Fibroblast of lung (primary cell): ENCODE data around the gene CNTNAP5. TPM values are rescaled to one million over a fixed set of nuclear protein-coding genes. Genes with fewer than 3 reads are reported as not detected.

Experiments used
- DNase-seq, 2 donors: peaks; one replicate each; pipeline versions ENCODE4 v3.0.0 to v3.0.0-alpha.2; 2010; ENCODE audit warnings: low read depth in 2 of 2
- H2AFZ ChIP-seq: 2 replicates; pipeline ENCODE4 v1.5.1; 2012; ENCODE audit warnings: low read length, control low read depth, inconsistent platforms
- H3K27ac ChIP-seq: 2 replicates; pipeline ENCODE4 v1.5.1; 2011; ENCODE audit warnings: low read length, control low read depth; ENCODE audit not compliant: insufficient read depth
- H3K27me3 ChIP-seq: 2 replicates; pipeline ENCODE4 v1.5.1; 2011; ENCODE audit warnings: mild to moderate bottlenecking, low read length; ENCODE audit not compliant: control insufficient read depth, insufficient read depth
- H3K36me3 ChIP-seq: 2 replicates; pipeline ENCODE4 v1.5.1; 2011; ENCODE audit warnings: low read length; ENCODE audit not compliant: control insufficient read depth, insufficient read depth
- H3K4me1 ChIP-seq: 2 replicates; pipeline ENCODE4 v1.5.1; 2011; ENCODE audit warnings: low read length; ENCODE audit not compliant: control insufficient read depth, insufficient read depth; ENCODE audit errors: extremely low read depth
- H3K4me2 ChIP-seq: 2 replicates; pipeline ENCODE4 v1.5.1; 2011; ENCODE audit warnings: low read length, control low read depth; ENCODE audit not compliant: insufficient read depth; ENCODE audit errors: extremely low read depth
- H3K4me3 ChIP-seq, 4 experiments: fragments of 200-600 bp in 1 of 4; sonication (generic) in 1 of 4; replicated peaks in 1 of 4; 2 replicates each; pipeline ENCODE4 v1.5.1; 2011 to 2016; ENCODE audit warnings: low read length in 4 of 4, low read depth in 3 of 4, mild to moderate bottlenecking in 3 of 4, control low read depth in 2 of 4, inconsistent platforms in 1 of 4, mixed read lengths in 1 of 4; ENCODE audit not compliant: insufficient read depth in 1 of 4; ENCODE audit errors: control extremely low read depth in 1 of 4
- H3K79me2 ChIP-seq: 2 replicates; pipeline ENCODE4 v1.5.1; 2012; ENCODE audit warnings: mild to moderate bottlenecking, low read length, inconsistent platforms; ENCODE audit not compliant: control insufficient read depth, insufficient read depth
- H3K9ac ChIP-seq: 2 replicates; pipeline ENCODE4 v1.5.1; 2011; ENCODE audit warnings: mild to moderate bottlenecking, low read length, control low read depth; ENCODE audit not compliant: insufficient read depth
- H3K9me3 ChIP-seq: 2 replicates; pipeline ENCODE4 v1.5.1; 2012; ENCODE audit warnings: low read depth, low read length; ENCODE audit not compliant: control insufficient read depth, insufficient read depth
- H4K20me1 ChIP-seq: 2 replicates; pipeline ENCODE4 v1.5.1; 2011; ENCODE audit warnings: low read length; ENCODE audit not compliant: control insufficient read depth, insufficient read depth; ENCODE audit errors: extremely low read depth
- EZH2 ChIP-seq: IDR thresholded peaks from 2 replicates; pipeline ENCODE4 v1.5.1; 2012; ENCODE audit warnings: low read length, control low read depth, mild to moderate bottlenecking; ENCODE audit errors: missing control alignments
- polyA plus RNA-seq, 2 donors: library from polyadenylated mRNA; depleted of rRNA in 1 of 2; stranded (reverse) in 1 of 2; unstranded in 1 of 2; fragments of >200 nt; gene quantifications; 2 replicates each; pipeline ENCODE4 v1.2.1, GENCODE V29; 2011 to 2012; ENCODE audit warnings: missing spikeins in 1 of 2
- total RNA-seq: library from RNA; depleted of rRNA; stranded (reverse); fragments of >200 nt; gene quantifications from 2 replicates; pipeline ENCODE4 v1.2.1, GENCODE V29; 2014
- TF ChIP-seq, protein P1 (sequence below), 2 donors: IDR thresholded peaks in 1 of 2; conservative IDR thresholded peaks in 1 of 2; 1 replicate in 1 of 2; 2 replicates in 1 of 2; pipeline ENCODE4 v1.5.1; 2011 to 2012; ENCODE audit warnings: low read length in 2 of 2, control low read depth in 1 of 2, inconsistent platforms in 1 of 2, low read depth in 1 of 2, mild to moderate bottlenecking in 1 of 2

CNTNAP5 gene
- total and polyA plus RNA-seq, 2 donors (not counting 1 experiment from before 2014, with no cell fraction given): not detected

GRCh38 chr2:124796647-124797046 is 771.6 kb downstream of the CNTNAP5 start:
- no peak overlapping the region for H2AFZ ChIP-seq
- H3K27me3 ChIP-seq: no peaks in the 10 kb centered on the region
- H3K4me2 ChIP-seq: no peak overlapping the region
- no peaks in the 10 kb centered on the region for H3K9me3 ChIP-seq
- H3K36me3 ChIP-seq: no peaks in the 10 kb centered on the region
- no peaks in the 10 kb centered on the region for H4K20me1 ChIP-seq
- no peak overlapping the region for H3K4me3 ChIP-seq
- TF ChIP-seq, protein P1, sequence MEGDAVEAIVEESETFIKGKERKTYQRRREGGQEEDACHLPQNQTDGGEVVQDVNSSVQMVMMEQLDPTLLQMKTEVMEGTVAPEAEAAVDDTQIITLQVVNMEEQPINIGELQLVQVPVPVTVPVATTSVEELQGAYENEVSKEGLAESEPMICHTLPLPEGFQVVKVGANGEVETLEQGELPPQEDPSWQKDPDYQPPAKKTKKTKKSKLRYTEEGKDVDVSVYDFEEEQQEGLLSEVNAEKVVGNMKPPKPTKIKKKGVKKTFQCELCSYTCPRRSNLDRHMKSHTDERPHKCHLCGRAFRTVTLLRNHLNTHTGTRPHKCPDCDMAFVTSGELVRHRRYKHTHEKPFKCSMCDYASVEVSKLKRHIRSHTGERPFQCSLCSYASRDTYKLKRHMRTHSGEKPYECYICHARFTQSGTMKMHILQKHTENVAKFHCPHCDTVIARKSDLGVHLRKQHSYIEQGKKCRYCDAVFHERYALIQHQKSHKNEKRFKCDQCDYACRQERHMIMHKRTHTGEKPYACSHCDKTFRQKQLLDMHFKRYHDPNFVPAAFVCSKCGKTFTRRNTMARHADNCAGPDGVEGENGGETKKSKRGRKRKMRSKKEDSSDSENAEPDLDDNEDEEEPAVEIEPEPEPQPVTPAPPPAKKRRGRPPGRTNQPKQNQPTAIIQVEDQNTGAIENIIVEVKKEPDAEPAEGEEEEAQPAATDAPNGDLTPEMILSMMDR (conservative IDR thresholded peaks at IDR 0.05 in 1 of 2, IDR thresholded peaks at IDR 0.05 in 1 of 2; ENCODE audit: low read depth in 1 of 2, low read length in 2 of 2): no peak
- TF ChIP-seq EZH2: no peak
- H3K79me2 ChIP-seq: no peaks in the 10 kb centered on the region
- H3K27ac ChIP-seq: no peak overlapping the region
- DNase-seq: no peak
- H3K4me1 ChIP-seq: no peaks in the 10 kb centered on the region
- no peak overlapping the region for H3K9ac ChIP-seq

DNA sequence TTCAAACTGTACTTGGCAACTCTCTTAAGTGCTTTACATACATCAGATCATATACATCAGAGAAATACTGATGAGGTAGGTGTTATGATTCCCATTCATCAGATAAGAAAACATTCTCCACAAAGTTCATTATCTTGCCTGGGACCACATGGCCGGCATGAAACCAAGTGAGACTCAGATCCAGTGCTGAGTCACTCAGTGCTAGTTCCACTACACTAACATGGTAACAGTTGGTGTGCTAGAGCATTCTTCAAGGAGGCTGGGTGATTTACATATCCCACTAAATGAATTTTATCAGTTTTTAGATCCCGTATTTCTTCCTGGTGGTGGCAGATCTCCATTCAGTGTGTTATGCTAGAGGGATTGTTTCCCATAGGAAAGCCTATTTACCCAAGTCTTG is 772.0 kb downstream of the CNTNAP5 start:
- Histone ChIP-seq H3K9me3 (no peaks in the 10 kb centered on the region), H3K4me1 (no peaks in the 10 kb centered on the region), H3K4me3 (no peak overlapping the region), H4K20me1 (no peaks in the 10 kb centered on the region), H3K36me3 (no peaks in the 10 kb centered on the region), H3K4me2 (no peak overlapping the region), H3K79me2 (no peaks in the 10 kb centered on the region), H3K27ac (no peak overlapping the region), H2AFZ (no peak overlapping the region), H3K9ac (no peak overlapping the region), H3K27me3 (no peaks in the 10 kb centered on the region)
- no peak for TF ChIP-seq EZH2
- TF ChIP-seq, protein P1 (conservative IDR thresholded peaks at IDR 0.05 in 1 of 2, IDR thresholded peaks at IDR 0.05 in 1 of 2; ENCODE audit: low read depth in 1 of 2, low read length in 2 of 2): no peak
- peak in 1 of 2 donors; percentile 11 for DNase-seq

GRCh38 chr2:124798551-124798950 is 773.5 kb downstream of the CNTNAP5 start:
- no peaks in the 10 kb centered on the region for H3K36me3 ChIP-seq

More at GRCh38 chr2:124798551-124798950, 773.5 kb downstream of the CNTNAP5 start:
- Histone ChIP-seq H2AFZ (no peak overlapping the region), H3K9ac (no peak overlapping the region), H3K9me3 (no peaks in the 10 kb centered on the region), H3K4me3 (no peak overlapping the region), H3K4me1 (no peaks in the 10 kb centered on the region), H4K20me1 (no peaks in the 10 kb centered on the region), H3K4me2 (no peak overlapping the region), H3K79me2 (no peaks in the 10 kb centered on the region), H3K27me3 (no peaks in the 10 kb centered on the region), H3K27ac (no peak overlapping the region)
- TF ChIP-seq, protein P1 (conservative IDR thresholded peaks at IDR 0.05 in 1 of 2, IDR thresholded peaks at IDR 0.05 in 1 of 2; ENCODE audit: low read depth in 1 of 2, low read length in 2 of 2): no peak
- no peak for TF ChIP-seq EZH2
- peak in 1 of 2 donors; percentile 10 for DNase-seq
